Activated naive CD8-positive, alpha-beta T cell treated with anti-CD3 and anti-CD28 coated beads for 36 hours (primary cell): Measurements from ENCODE around the gene C12orf50. TPM values are rescaled to one million over a fixed set of nuclear protein-coding genes. Genes with fewer than 3 reads are reported as not detected.

Source experiments
- DNase-seq: peaks from one replicate; pipeline ENCODE4 v3.0.0; 2021
- H3K27ac Mint-ChIP-seq: one replicate; pipeline ENCODE4 v1.8.0; 2022; ENCODE audit warnings: mild to moderate bottlenecking, moderate library complexity, mixed read lengths
- H3K27me3 Mint-ChIP-seq: one replicate; pipeline ENCODE4 v1.8.0; 2022; ENCODE audit warnings: mild to moderate bottlenecking, mixed read lengths
- H3K36me3 Mint-ChIP-seq: one replicate; pipeline ENCODE4 v1.8.0; 2021; ENCODE audit warnings: mild to moderate bottlenecking, mixed read lengths
- H3K4me1 Mint-ChIP-seq: one replicate; pipeline ENCODE4 v1.8.0; 2021; ENCODE audit warnings: mixed read lengths
- H3K4me3 Mint-ChIP-seq: one replicate; pipeline ENCODE4 v1.8.0; 2022; ENCODE audit warnings: mild to moderate bottlenecking, moderate library complexity, mixed read lengths
- H3K9me3 Mint-ChIP-seq: one replicate; pipeline ENCODE4 v1.8.0; 2022; ENCODE audit warnings: mixed read lengths
- total RNA-seq, 2 experiments: library from RNA; stranded (reverse); gene quantifications; one replicate each; pipeline ENCODE4 v1.2.3, GENCODE V29; 2021

The C12orf50 gene
- total RNA-seq, 2 experiments from 2014 or later, result 0.16 TPM; not detected in 1

- H3K4me1 Mint-ChIP-seq, result no peaks in the 10 kb centered on the region
Measured at GRCh38 chr12:87952850-87953249, 76.4 kb downstream of the C12orf50 start.

GRCh38 chr12:87952223-87952622, 77.0 kb downstream of the C12orf50 start:
- H3K36me3 Mint-ChIP-seq, result no peaks in the 10 kb centered on the region
- H3K4me3 Mint-ChIP-seq, result no peak overlapping the region
- DNase-seq, result no peak
- H3K9me3 Mint-ChIP-seq, result no peaks in the 10 kb centered on the region
- H3K4me1 Mint-ChIP-seq, result no peaks in the 10 kb centered on the region
- no peaks in the 10 kb centered on the region for H3K27me3 Mint-ChIP-seq
- H3K27ac Mint-ChIP-seq, result no peak overlapping the region

More at GRCh38 chr12:87952850-87953249, 76.4 kb downstream of the C12orf50 start:
- H3K27me3 Mint-ChIP-seq, result no peaks in the 10 kb centered on the region
- no peak overlapping the region for H3K27ac Mint-ChIP-seq
- no peaks in the 10 kb centered on the region for H3K9me3 Mint-ChIP-seq
- H3K4me3 Mint-ChIP-seq, result no peak overlapping the region
- no peak for DNase-seq
- H3K36me3 Mint-ChIP-seq, result no peaks in the 10 kb centered on the region

- Mint-ChIP-seq H3K36me3 (no peaks in the 10 kb centered on the region), H3K4me1 (no peaks in the 10 kb centered on the region), H3K9me3 (peaks cover 3% of the 10 kb centered on the region), H3K27me3 (peaks cover 4% of the 10 kb centered on the region), H3K4me3 (no peak overlapping the region), H3K27ac (no peak overlapping the region)
- DNase-seq, result no peak
Measured at GRCh38 chr12:87943762-87944161, 85.4 kb downstream of the C12orf50 start.

GRCh38 chr12:87943023-87943422, 86.2 kb downstream of the C12orf50 start:
- H3K36me3 Mint-ChIP-seq, result no peaks in the 10 kb centered on the region
- no peak for DNase-seq
- H3K9me3 Mint-ChIP-seq, result peaks cover 3% of the 10 kb centered on the region
- H3K4me1 Mint-ChIP-seq, result no peaks in the 10 kb centered on the region
- H3K27me3 Mint-ChIP-seq, result peaks cover 4% of the 10 kb centered on the region
- H3K27ac Mint-ChIP-seq, result no peak overlapping the region
- no peak overlapping the region for H3K4me3 Mint-ChIP-seq

- H3K9me3 Mint-ChIP-seq, result peaks cover 2% of the 10 kb centered on the region
- H3K27ac Mint-ChIP-seq, result no peak overlapping the region
- H3K36me3 Mint-ChIP-seq, result no peaks in the 10 kb centered on the region
- no peaks in the 10 kb centered on the region for H3K4me1 Mint-ChIP-seq
- no peak overlapping the region for H3K4me3 Mint-ChIP-seq
- no peak for DNase-seq
- H3K27me3 Mint-ChIP-seq, result peaks cover 4% of the 10 kb centered on the region
Measured at GRCh38 chr12:87939182-87939581, 90.0 kb downstream of the C12orf50 start.

GRCh38 chr12:87935216-87935615, 94.0 kb downstream of the C12orf50 start:
- H3K9me3 Mint-ChIP-seq, result peaks cover 2% of the 10 kb centered on the region
- no peaks in the 10 kb centered on the region for H3K27me3 Mint-ChIP-seq
- no peak overlapping the region for H3K27ac Mint-ChIP-seq
- H3K4me3 Mint-ChIP-seq, result no peak overlapping the region
- H3K4me1 Mint-ChIP-seq, result no peaks in the 10 kb centered on the region
- no peaks in the 10 kb centered on the region for H3K36me3 Mint-ChIP-seq
- DNase-seq, result no peak

GRCh38 chr12:87933991-87934390, 95.2 kb downstream of the C12orf50 start:
- DNase-seq, result no peak
- Mint-ChIP-seq H3K4me1 (no peaks in the 10 kb centered on the region), H3K36me3 (no peaks in the 10 kb centered on the region), H3K9me3 (peaks cover 2% of the 10 kb centered on the region), H3K27me3 (no peaks in the 10 kb centered on the region), H3K27ac (no peak overlapping the region), H3K4me3 (no peak overlapping the region)

GRCh38 chr12:87931812-87932211, 97.4 kb downstream of the C12orf50 start:
- Mint-ChIP-seq H3K27ac (no peak overlapping the region), H3K36me3 (no peaks in the 10 kb centered on the region), H3K27me3 (no peaks in the 10 kb centered on the region), H3K4me1 (no peaks in the 10 kb centered on the region), H3K4me3 (no peak overlapping the region), H3K9me3 (peaks cover 2% of the 10 kb centered on the region)
- no peak for DNase-seq

- Mint-ChIP-seq H3K4me1 (no peaks in the 10 kb centered on the region), H3K9me3 (peaks cover 2% of the 10 kb centered on the region), H3K36me3 (no peaks in the 10 kb centered on the region), H3K27ac (no peak overlapping the region), H3K4me3 (no peak overlapping the region), H3K27me3 (no peaks in the 10 kb centered on the region)
- no peak for DNase-seq
Measured at GRCh38 chr12:87930627-87931026, 98.6 kb downstream of the C12orf50 start.

Other genes starting within 250 kb of the C12orf50 start
- gene CEP290, start 112.7 kb upstream of the C12orf50 start, total RNA-seq, result 10 to 100 TPM; 13.3 TPM
- gene TMTC3, start 112.9 kb upstream of the C12orf50 start, total RNA-seq, result 1 to 10 TPM; 4.7 to 4.9 TPM